ENCODE data around the gene SFTA2.
"Not testable (repeated sequence)": the region's sequence is repeated elsewhere in the genome, so short reads cannot be mapped to it uniquely, and the experiment has no call there.

The SFTA2 gene

DNA sequence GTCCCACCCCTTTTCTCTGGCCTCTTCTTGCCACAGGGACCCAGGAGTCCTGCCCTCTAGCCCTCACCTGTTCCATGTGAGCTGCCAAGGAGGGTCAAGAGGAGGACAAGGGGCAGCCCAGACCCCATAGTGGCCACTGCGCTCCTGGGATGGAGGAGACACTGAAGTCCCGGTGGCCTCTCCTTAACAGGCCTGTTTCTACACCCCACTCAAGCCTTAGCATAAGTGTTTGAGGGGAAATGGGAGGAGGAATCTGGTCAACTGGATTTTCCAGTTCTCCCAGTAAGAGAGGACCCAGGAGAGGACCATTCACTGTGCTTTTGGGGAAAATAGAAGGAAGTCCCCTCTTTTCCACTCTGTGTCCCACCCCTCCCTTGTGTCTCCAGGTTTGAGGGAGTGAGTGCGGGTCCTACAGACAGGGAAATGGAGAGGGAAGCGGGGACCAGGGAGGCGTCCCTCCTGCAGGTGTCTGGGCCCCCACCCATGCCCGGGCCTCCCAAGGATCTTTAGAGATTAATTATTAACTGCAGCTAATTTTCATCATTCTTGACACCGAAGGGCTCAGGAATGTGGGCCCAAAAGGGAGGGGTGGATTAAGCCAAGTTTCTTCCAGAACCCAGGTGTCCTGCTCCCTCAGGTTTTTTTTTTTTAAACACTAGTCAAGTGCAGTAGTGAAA is at the start of gene SFTA2:
Gene SFTA2, minus strand, starts transcription at position 202 of the 677 bp plus-strand sequence. Its CDS starts 74 bp downstream, at position 128.
- H3K9me3 Mint-ChIP-seq, result peaks cover 5 to 10% of the 10 kb centered on the region in 2 donors
- H3K4me3 Mint-ChIP-seq, result no peak within 1 kb of the TSS
- no peak within 1 kb of the TSS for H3K27ac Mint-ChIP-seq
- H3K36me3 Mint-ChIP-seq, result peaks cover 18 to 22% of the 10 kb centered on the region in 2 donors
- ATAC-seq (replicated peaks) (no peak), DNase-seq (no peak)
- H3K4me1 Mint-ChIP-seq, result no peaks in the 10 kb centered on the region
- peaks cover 23 to 39% of the 10 kb centered on the region in 2 donors for H3K27me3 Mint-ChIP-seq

DNA sequence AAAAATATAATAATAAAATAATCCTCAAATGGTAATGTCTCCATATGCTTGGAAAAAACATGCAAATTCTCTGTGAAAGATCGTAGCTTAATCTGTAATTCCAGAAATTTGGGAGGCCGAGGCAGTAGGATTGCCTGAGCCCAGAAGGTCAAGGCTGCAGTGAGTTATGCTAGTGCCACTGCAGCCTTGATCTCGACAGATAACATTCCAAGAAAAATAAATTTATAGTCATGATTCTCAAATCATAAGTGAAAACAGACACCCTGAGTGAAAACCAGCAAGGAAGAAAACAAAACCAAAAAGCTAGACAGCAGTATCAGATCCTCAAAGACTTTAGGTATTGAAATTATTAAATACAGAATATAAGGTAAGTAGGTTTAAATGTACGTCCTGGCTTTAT is 47.7 kb upstream of the SFTA2 start:
- ATAC-seq (replicated peaks) (no peak), DNase-seq (no peak)
- Mint-ChIP-seq H3K27me3 (peaks cover 33 to 40% of the 10 kb centered on the region in 2 donors), H3K4me1 (no peaks in the 10 kb centered on the region), H3K4me3 (no peak overlapping the region), H3K27ac (no peak overlapping the region), H3K36me3 (no peaks in the 10 kb centered on the region), H3K9me3 (no peaks in the 10 kb centered on the region)

DNA sequence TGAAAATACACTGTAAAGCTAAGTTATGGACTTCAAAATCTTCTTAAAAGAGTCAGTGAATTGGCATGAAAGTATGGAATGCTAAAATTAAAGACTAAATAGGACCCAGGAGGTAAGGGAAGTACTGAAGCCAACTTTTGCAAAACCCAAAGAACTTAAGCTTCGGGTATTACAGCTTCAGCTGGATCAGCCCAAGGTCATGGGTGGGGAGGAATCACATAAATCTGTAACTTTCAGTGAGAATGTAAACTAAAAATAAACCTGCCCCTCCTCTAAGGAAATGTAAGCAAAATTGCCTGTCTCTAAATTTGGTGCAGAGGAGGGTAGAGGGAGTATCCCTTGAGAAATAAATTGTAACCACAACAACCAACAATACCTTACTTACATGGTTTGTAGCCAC is 47.2 kb upstream of the SFTA2 start:
- DNase-seq (no peak), ATAC-seq (replicated peaks) (no peak)
- Mint-ChIP-seq H3K27ac (no peak overlapping the region), H3K4me3 (no peak overlapping the region), H3K9me3 (no peaks in the 10 kb centered on the region), H3K27me3 (peaks cover 33 to 38% of the 10 kb centered on the region in 2 donors), H3K4me1 (no peaks in the 10 kb centered on the region), H3K36me3 (no peaks in the 10 kb centered on the region)

DNA sequence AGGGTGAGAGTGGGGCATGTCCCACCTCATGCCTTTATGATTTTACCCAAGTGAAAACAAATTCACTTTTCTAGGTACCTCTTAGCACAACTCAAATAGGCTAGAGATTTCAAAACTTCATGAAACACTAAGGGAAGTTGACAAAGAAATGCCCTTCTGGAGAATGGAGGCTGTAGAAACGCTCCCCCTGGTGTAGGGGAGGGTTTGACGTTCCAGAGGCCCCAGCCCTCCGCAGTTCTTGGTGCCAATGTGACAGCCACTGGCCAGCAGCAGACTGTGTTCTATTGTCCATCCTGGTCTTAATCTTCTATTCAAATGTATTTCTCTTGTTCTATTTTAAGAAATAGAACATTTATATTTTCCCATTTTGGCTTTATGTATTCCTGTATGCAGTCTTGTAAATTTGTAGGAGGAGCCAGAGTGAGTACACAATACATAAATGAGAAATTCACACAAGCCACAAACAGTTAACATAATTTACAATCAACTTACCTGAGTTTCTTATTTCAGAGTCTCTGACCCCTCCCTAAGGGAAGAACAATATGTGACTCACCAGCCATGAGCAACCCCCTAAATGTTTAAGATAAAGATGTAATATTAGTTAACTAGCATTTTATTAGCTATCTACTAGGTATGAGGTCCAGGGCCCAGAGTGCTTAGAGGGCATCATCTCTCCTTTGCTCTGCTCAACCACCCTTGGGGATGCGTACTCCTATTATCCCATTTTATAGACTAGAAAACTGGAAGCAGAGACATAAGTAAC is 42.7 kb upstream of the SFTA2 start:
- ATAC-seq (replicated peaks), result no peak
- Mint-ChIP-seq H3K4me1 (no peaks in the 10 kb centered on the region), H3K36me3 (no peaks in the 10 kb centered on the region), H3K9me3 (no peaks in the 10 kb centered on the region), H3K27ac (no peak overlapping the region), H3K4me3 (no peak overlapping the region), H3K27me3 (peaks cover 23 to 27% of the 10 kb centered on the region in 2 donors)
- no peak for DNase-seq

DNA sequence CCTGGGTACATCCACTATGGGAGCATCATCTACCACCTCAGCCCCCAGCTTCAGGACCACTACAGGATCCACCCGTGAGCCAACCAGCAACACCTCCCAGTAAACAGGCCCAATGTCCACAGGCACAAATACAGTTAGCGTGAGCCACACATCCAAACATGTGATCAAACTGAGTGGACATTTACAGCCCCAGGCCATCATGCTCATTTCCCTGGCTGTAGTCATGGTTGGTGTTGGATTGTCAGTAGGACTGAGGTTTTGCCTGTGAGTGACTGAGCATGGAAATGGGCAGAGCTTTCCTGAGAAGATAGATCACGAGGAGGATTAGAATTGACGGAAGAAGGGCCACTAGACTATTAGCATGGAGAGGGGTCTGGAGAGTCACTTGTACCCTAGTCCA is 40.8 kb upstream of the SFTA2 start:
- Mint-ChIP-seq H3K36me3 (no peaks in the 10 kb centered on the region), H3K27me3 (peaks cover 18 to 22% of the 10 kb centered on the region in 2 donors), H3K4me3 (no peak overlapping the region), H3K4me1 (peaks cover 6 to 8% of the 10 kb centered on the region in 2 donors), H3K27ac (no peak overlapping the region), H3K9me3 (peaks cover 2 to 3% of the 10 kb centered on the region in 2 donors)
- ATAC-seq (replicated peaks) (no peak), DNase-seq (no peak)

DNA sequence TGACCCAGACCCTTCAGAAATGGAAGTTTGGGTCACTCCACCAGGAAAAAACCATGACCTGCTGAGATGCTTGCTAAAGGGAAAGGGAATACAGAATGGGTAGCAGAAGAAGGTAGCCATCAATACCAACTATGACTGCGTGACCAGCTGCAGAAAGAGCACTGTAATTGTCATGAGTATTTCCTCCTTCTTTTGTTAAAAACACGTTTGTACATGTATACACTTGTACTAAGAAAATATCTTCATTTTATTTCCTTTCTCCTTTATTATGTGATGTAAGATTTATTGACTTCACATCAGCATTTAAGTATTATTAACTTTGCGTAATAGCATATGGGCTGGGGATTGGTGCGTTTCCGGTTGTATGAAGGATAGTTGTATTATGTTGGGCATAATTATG is 39.0 kb upstream of the SFTA2 start:
- Mint-ChIP-seq H3K9me3 (peaks cover 2 to 3% of the 10 kb centered on the region in 2 donors), H3K4me1 (peaks cover 6 to 8% of the 10 kb centered on the region in 2 donors), H3K4me3 (no peak overlapping the region), H3K27me3 (peaks cover 21 to 25% of the 10 kb centered on the region in 2 donors), H3K36me3 (no peaks in the 10 kb centered on the region), H3K27ac (no peak overlapping the region)
- DNase-seq (no peak), ATAC-seq (replicated peaks) (no peak)

DNA sequence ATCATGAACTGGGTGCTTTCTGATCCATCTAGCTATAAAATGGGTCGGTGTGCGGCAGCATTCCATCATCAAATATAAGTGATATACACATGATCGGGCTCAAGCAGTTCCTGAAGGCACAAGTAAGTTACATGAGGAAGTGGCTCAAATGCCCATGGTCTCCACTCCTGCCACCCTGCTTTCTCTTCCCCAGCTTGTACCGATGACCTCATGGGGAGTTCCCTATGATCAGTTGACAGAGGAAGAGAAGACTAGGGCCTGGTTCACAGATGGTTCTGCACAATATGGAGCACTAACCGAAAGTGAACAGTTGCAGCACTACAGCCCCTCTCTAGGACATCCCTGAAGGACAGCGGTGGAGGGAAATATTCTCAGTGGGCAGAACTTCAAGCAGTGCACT is 37.2 kb upstream of the SFTA2 start:
- Mint-ChIP-seq H3K27ac (peak overlapping the region; percentile 60), H3K27me3 (peaks cover 36 to 42% of the 10 kb centered on the region in 2 donors)
- H3K4me3 Mint-ChIP-seq, H3K4me1 Mint-ChIP-seq, H3K36me3 Mint-ChIP-seq, H3K9me3 Mint-ChIP-seq: not testable (repeated sequence)
- DNase-seq (peak; percentile 17), ATAC-seq (replicated peaks) (peak; percentile 57 to 60)

DNA sequence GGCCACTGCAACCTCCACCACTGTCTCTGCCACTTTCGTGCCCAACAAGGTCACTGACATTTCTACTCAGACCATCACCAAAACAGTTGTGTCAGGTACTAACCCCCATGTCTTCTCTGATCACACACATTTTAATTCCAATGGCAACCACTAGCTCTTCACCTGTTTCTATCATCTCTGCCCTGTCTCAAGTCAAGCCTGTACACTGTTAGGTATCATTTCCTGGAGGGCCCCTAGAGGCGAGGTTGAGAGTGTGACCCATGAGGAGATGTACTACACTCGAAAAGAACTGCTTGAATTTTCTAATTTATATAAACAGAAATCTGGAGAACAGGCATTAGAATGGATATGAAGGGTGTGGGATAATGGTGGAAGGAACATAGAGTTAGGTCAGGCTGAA is 34.2 kb upstream of the SFTA2 start:
- Mint-ChIP-seq H3K27ac (no peak overlapping the region), H3K27me3 (peaks cover 24 to 33% of the 10 kb centered on the region in 2 donors), H3K4me3 (no peak overlapping the region), H3K9me3 (peaks cover 2 to 3% of the 10 kb centered on the region in 2 donors), H3K4me1 (peaks cover 6 to 8% of the 10 kb centered on the region in 2 donors), H3K36me3 (no peaks in the 10 kb centered on the region)
- DNase-seq (no peak), ATAC-seq (replicated peaks) (no peak)

DNA sequence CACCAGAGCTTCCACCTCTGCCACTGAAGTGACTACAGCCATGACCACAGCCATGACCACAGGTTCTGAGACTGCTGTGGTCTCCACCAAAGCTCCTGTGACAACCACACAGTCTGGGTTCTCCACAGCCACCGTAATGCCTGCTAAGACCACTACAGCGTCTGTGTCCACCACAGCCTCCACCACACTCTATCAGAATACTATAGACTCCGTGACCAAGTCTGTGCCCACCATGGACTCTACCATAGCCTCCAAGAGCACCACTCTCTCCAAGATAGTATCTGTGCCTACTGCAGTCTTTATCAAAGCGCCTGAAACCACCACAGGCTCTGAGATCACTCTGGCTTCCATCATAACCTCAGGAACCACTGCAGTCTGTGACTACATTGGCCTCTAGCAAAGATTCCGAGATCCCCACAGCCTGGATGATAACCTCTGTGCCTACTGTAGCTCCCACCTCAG is 33.2 kb upstream of the SFTA2 start:
- Mint-ChIP-seq H3K27ac (no peak overlapping the region), H3K27me3 (peaks cover 24 to 36% of the 10 kb centered on the region in 2 donors), H3K9me3 (peaks cover 2 to 3% of the 10 kb centered on the region in 2 donors), H3K4me3 (no peak overlapping the region), H3K4me1 (peaks cover 6 to 8% of the 10 kb centered on the region in 2 donors), H3K36me3 (no peaks in the 10 kb centered on the region)
- no peak for DNase-seq
- peak in 1 of 2 donors; percentile 23 for ATAC-seq (replicated peaks)

DNA sequence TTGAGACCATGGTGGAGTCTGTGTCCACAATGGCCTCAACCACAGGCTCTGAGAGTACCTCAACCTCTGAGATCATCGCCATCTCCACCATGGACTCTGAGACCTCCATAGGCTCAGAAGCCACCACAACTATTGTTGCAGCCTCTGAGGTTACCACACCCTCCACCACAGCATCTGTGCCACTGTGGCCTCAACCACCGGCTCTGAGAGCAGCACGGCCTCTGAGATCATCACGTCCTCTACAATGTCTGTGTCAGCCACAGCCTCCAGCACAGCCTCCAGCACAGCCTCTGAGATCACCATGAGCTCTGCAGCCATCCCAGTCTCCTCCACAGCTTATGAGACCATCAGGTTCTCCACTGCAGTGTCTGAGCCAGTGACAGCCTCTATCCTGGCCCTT is 32.1 kb upstream of the SFTA2 start:
- peaks cover 32 to 38% of the 10 kb centered on the region in 2 donors for H3K27me3 Mint-ChIP-seq
- H3K9me3 Mint-ChIP-seq, result no peaks in the 10 kb centered on the region
- no peak for DNase-seq
- no peak overlapping the region for H3K4me3 Mint-ChIP-seq
- no peak for ATAC-seq (replicated peaks)
- H3K27ac Mint-ChIP-seq, result no peak overlapping the region
- peaks cover 1 to 2% of the 10 kb centered on the region in 2 donors for H3K4me1 Mint-ChIP-seq
- no peaks in the 10 kb centered on the region for H3K36me3 Mint-ChIP-seq

DNA sequence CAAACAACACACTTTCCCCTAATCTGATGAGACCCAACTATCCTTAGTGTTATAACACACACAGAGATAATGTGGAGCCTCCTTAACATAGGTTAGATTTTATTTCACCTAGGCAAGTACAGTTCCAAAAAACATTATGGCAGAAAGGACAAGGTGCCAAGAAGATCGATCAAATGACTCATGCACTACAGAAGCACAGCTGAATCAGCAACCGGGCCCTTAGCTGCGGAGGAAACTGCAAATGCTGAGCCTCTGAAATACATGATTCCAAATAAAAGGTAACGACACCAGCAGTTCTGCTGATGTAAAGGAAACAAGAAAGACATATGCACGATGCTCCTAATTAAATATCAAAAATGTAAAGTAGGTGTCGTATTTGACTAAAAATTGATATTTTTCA is 31.7 kb upstream of the SFTA2 start:
- no peak for ATAC-seq (replicated peaks)
- peaks cover 34 to 40% of the 10 kb centered on the region in 2 donors for H3K27me3 Mint-ChIP-seq
- H3K27ac Mint-ChIP-seq, result no peak overlapping the region
- H3K36me3 Mint-ChIP-seq, result no peaks in the 10 kb centered on the region
- no peak for DNase-seq
- no peaks in the 10 kb centered on the region for H3K9me3 Mint-ChIP-seq
- H3K4me3 Mint-ChIP-seq, result no peak overlapping the region
- H3K4me1 Mint-ChIP-seq, result no peaks in the 10 kb centered on the region

DNA sequence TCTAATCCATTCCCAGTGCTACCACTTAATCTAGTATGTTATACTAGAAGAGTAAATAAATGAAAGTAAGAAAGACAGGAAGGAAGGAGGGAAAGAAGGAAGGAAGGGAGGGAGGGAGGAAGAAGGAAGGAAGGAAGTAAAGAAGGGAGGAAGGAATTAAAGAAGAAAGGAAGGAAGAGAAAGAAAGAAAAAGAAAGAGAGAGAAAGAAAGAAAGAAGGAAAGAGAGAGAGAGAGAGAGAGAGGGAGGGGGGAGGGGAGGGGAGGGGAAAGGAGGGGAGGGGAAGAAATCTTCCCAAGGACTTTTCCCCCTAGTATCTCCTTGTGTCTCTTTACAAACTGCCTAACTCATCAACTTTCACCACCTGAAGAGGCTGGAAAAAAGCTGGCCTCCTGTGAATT is 30.7 kb upstream of the SFTA2 start:
- Mint-ChIP-seq H3K9me3 (no peaks in the 10 kb centered on the region), H3K27me3 (peaks cover 40 to 48% of the 10 kb centered on the region in 2 donors), H3K4me3 (no peak overlapping the region)

DNA sequence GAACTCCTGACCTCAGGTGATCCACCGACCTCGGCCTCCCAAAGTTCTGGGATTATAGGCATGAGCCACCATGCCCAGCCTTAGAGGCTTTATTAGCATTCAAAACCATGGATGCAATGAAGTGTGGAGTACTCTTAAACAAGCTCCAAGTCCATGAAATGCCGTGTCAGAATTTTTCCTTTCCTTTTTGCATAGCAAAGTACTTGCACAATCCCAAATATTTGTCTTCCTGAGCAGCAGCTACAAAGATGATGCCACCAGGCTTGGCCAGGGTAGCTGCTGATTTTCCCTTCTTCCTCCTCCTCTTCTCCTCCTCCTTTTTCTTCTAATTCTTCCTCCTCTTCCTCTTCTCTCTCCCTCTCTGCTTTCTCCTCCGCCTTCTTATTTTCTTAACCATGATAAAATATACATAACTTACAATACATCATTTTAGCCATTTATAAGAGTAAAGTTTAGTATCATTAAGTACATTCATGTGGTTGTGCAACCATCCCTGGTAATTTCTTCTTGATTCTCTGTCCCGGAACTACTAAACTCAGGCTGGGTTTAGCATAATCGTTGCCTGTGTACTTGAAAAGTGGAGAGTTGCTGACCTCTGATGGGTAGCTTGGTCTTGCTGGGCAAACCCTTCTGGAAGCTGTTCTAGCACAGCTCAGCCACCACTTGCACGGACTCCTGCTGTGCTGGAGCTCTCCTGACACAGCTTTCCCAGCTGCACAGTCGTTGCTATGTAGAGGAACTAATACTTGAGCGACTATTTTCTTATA is 29.1 kb upstream of the SFTA2 start:
- H3K4me1 Mint-ChIP-seq, result peaks cover 0 to 3% of the 10 kb centered on the region in 2 donors
- peaks cover 37 to 47% of the 10 kb centered on the region in 2 donors for H3K27me3 Mint-ChIP-seq
- no peak overlapping the region for H3K27ac Mint-ChIP-seq
- H3K4me3 Mint-ChIP-seq, result no peak overlapping the region
- no peaks in the 10 kb centered on the region for H3K9me3 Mint-ChIP-seq
- DNase-seq (no peak), ATAC-seq (replicated peaks) (no peak)
- H3K36me3 Mint-ChIP-seq, result no peaks in the 10 kb centered on the region

More for the DNA sequence above, 30.7 kb upstream of the SFTA2 start:
- Mint-ChIP-seq H3K27ac (no peak overlapping the region), H3K4me1 (no peaks in the 10 kb centered on the region), H3K36me3 (no peaks in the 10 kb centered on the region)
- ATAC-seq (replicated peaks) (no peak), DNase-seq (no peak)

DNA sequence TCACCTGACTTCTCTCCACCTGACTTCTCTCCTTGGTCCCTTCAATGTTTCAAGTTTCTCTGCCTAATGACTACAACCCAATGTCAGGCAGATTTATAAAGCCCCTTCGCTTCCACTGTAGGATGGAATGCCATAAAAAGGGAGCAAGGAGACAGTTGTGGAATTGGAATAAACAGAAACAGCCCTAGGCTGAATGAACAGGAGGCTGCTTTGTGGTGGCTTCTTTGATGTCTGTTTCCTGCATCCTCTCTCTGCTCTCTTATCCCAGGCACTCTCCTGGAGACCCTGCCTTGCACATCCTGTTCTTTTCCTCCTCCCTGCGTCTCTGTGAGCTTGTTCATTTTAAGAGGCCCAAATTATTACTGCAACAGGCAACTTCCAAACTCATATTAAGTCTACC is 25.7 kb upstream of the SFTA2 start:
- ATAC-seq (replicated peaks) (no peak), DNase-seq (no peak)
- Mint-ChIP-seq H3K9me3 (no peaks in the 10 kb centered on the region), H3K36me3 (no peaks in the 10 kb centered on the region), H3K4me3 (no peak overlapping the region), H3K4me1 (peaks cover 12 to 16% of the 10 kb centered on the region in 2 donors), H3K27me3 (peaks cover 21 to 30% of the 10 kb centered on the region in 2 donors), H3K27ac (no peak overlapping the region)

Data from stimulated activated naive B cell treated with anti-CD40 and anti-IgM and Interleukin-4, amounts not matched to agents 10 μg/mL and 1 μg/mL and 100 μg/mL, for 72 hours (primary cell).